ENCODE measurements around the gene DOCK4.

The DOCK4 gene

GRCh38 chr7:111750878-111751277 is 455.3 kb downstream of the DOCK4 start:
- no peak for DNase-seq

GRCh38 chr7:111750228-111750627 is 456.0 kb downstream of the DOCK4 start:
- no peak for DNase-seq

GRCh38 chr7:111749625-111750024 is 456.6 kb downstream of the DOCK4 start:
- no peak for DNase-seq

- DNase-seq = no peak
Measured at GRCh38 chr7:111747718-111748117, 458.5 kb downstream of the DOCK4 start.

- no peak for DNase-seq
Measured at GRCh38 chr7:111746950-111747349, 459.2 kb downstream of the DOCK4 start.

- no peak for DNase-seq
Measured at GRCh38 chr7:111744501-111745155, 461.6 kb downstream of the DOCK4 start.

- no peak for DNase-seq
Measured at GRCh38 chr7:111743244-111743847, 462.9 kb downstream of the DOCK4 start.

- peak; percentile 14 to 19 for DNase-seq
Measured at GRCh38 chr7:111741811-111742240, 464.4 kb downstream of the DOCK4 start.

GRCh38 chr7:111740942-111741341 is 465.3 kb downstream of the DOCK4 start:
- DNase-seq = no peak

- no peak for DNase-seq
Measured at GRCh38 chr7:111736552-111736874, 469.7 kb downstream of the DOCK4 start.

- DNase-seq = peak; percentile 11 to 31
Measured at GRCh38 chr7:111735661-111736551, 470.3 kb downstream of the DOCK4 start.

GRCh38 chr7:111734954-111735660 is 471.1 kb downstream of the DOCK4 start:
- no peak for DNase-seq

GRCh38 chr7:111732923-111733322 is 473.3 kb downstream of the DOCK4 start:
- no peak for DNase-seq

- DNase-seq = peak in 1 of 2 experiments; percentile 8
Measured at GRCh38 chr7:111730476-111731300, 475.5 kb downstream of the DOCK4 start.

GRCh38 chr7:111730057-111730456 is 476.1 kb downstream of the DOCK4 start:
- no peak for DNase-seq

GRCh38 chr7:111729483-111729882 is 476.7 kb downstream of the DOCK4 start:
- DNase-seq = no peak

- no peak for DNase-seq
Measured at GRCh38 chr7:111728635-111728995, 477.6 kb downstream of the DOCK4 start.

- no peak for DNase-seq
Measured at GRCh38 chr7:111727905-111728634, 478.1 kb downstream of the DOCK4 start.

- DNase-seq = no peak
Measured at GRCh38 chr7:111718886-111719285, 487.3 kb downstream of the DOCK4 start.

- DNase-seq = peak; percentile 33 to 45
Measured at GRCh38 chr7:111711426-111712065, 494.7 kb downstream of the DOCK4 start.

- DNase-seq = no peak
Measured at GRCh38 chr7:111710839-111711380, 495.3 kb downstream of the DOCK4 start.

All from NCI-H187 (cell line).